ENCODE measurements around the gene REG3A.

The REG3A gene

GRCh38 chr2:79159653-79160052, at the start of gene REG3A:
TSS of gene REG3A (minus strand) at chr2:79159753. CDS start at chr2:79159405, 348 bp downstream.
- no peak within 1 kb of the TSS for H3K9ac ChIP-seq (ENCODE audit: low read length in 5 of 5)
- H3K36me3 ChIP-seq (ENCODE audit: control insufficient read depth in 5 of 5, insufficient read depth in 5 of 5, low read length in 5 of 5), result no peaks in the 10 kb centered on the region
- no peaks in the 10 kb centered on the region for H3K4me1 ChIP-seq (ENCODE audit: control insufficient read depth in 5 of 5, insufficient read depth in 5 of 5, low read length in 5 of 5)
- H3K4me3 ChIP-seq (ENCODE audit: low read depth in 1 of 5, low read length in 5 of 5), result no peak within 1 kb of the TSS
- no peak within 1 kb of the TSS for H3K27ac ChIP-seq (ENCODE audit: low read depth, low read length)
- H3K9me3 ChIP-seq (ENCODE audit: control insufficient read depth in 5 of 5, low read length in 5 of 5), result peaks cover 0 to 4% (median 3%) of the 10 kb centered on the region in 5 donors
- peaks cover 0 to 3% (median 0%) of the 10 kb centered on the region in 5 donors for H3K27me3 ChIP-seq (ENCODE audit: control insufficient read depth in 5 of 5, insufficient read depth in 4 of 5, low read length in 5 of 5)

GRCh38 chr2:79200762-79201161, 41.2 kb upstream of the REG3A start:
- H3K9ac ChIP-seq (ENCODE audit: low read length in 5 of 5), result no peak overlapping the region
- H3K27ac ChIP-seq (ENCODE audit: low read depth, low read length), result no peak overlapping the region
- H3K9me3 ChIP-seq (ENCODE audit: control insufficient read depth in 5 of 5, low read length in 5 of 5), result no peaks in the 10 kb centered on the region
- no peak overlapping the region for H3K4me3 ChIP-seq (ENCODE audit: low read depth in 1 of 5, low read length in 5 of 5)
- H3K27me3 ChIP-seq (ENCODE audit: control insufficient read depth in 5 of 5, insufficient read depth in 4 of 5, low read length in 5 of 5), result no peaks in the 10 kb centered on the region
- H3K36me3 ChIP-seq (ENCODE audit: control insufficient read depth in 5 of 5, insufficient read depth in 5 of 5, low read length in 5 of 5), result no peaks in the 10 kb centered on the region
- no peaks in the 10 kb centered on the region for H3K4me1 ChIP-seq (ENCODE audit: control insufficient read depth in 5 of 5, insufficient read depth in 5 of 5, low read length in 5 of 5)

- Histone ChIP-seq H3K27ac (ENCODE audit: low read depth, low read length) (no peak overlapping the region), H3K36me3 (ENCODE audit: control insufficient read depth in 5 of 5, insufficient read depth in 5 of 5, low read length in 5 of 5) (no peaks in the 10 kb centered on the region), H3K4me1 (ENCODE audit: control insufficient read depth in 5 of 5, insufficient read depth in 5 of 5, low read length in 5 of 5) (no peaks in the 10 kb centered on the region), H3K4me3 (ENCODE audit: low read depth in 1 of 5, low read length in 5 of 5) (no peak overlapping the region), H3K9me3 (ENCODE audit: control insufficient read depth in 5 of 5, low read length in 5 of 5) (no peaks in the 10 kb centered on the region), H3K27me3 (ENCODE audit: control insufficient read depth in 5 of 5, insufficient read depth in 4 of 5, low read length in 5 of 5) (no peaks in the 10 kb centered on the region), H3K9ac (ENCODE audit: low read length in 5 of 5) (no peak overlapping the region)
Measured at GRCh38 chr2:79191816-79192215, 32.3 kb upstream of the REG3A start.

GRCh38 chr2:79191081-79191480, 31.5 kb upstream of the REG3A start:
- H3K9ac ChIP-seq (ENCODE audit: low read length in 5 of 5), result no peak overlapping the region
- no peaks in the 10 kb centered on the region for H3K4me1 ChIP-seq (ENCODE audit: control insufficient read depth in 5 of 5, insufficient read depth in 5 of 5, low read length in 5 of 5)
- H3K27me3 ChIP-seq (ENCODE audit: control insufficient read depth in 5 of 5, insufficient read depth in 4 of 5, low read length in 5 of 5), result no peaks in the 10 kb centered on the region
- no peaks in the 10 kb centered on the region for H3K9me3 ChIP-seq (ENCODE audit: control insufficient read depth in 5 of 5, low read length in 5 of 5)
- no peak overlapping the region for H3K27ac ChIP-seq (ENCODE audit: low read depth, low read length)
- H3K36me3 ChIP-seq (ENCODE audit: control insufficient read depth in 5 of 5, insufficient read depth in 5 of 5, low read length in 5 of 5), result no peaks in the 10 kb centered on the region
- H3K4me3 ChIP-seq (ENCODE audit: low read depth in 1 of 5, low read length in 5 of 5), result no peak overlapping the region

GRCh38 chr2:79189465-79189864, 29.9 kb upstream of the REG3A start:
- Histone ChIP-seq H3K27ac (ENCODE audit: low read depth, low read length) (no peak overlapping the region), H3K9me3 (ENCODE audit: control insufficient read depth in 5 of 5, low read length in 5 of 5) (no peaks in the 10 kb centered on the region), H3K4me1 (ENCODE audit: control insufficient read depth in 5 of 5, insufficient read depth in 5 of 5, low read length in 5 of 5) (no peaks in the 10 kb centered on the region), H3K4me3 (ENCODE audit: low read depth in 1 of 5, low read length in 5 of 5) (no peak overlapping the region), H3K27me3 (ENCODE audit: control insufficient read depth in 5 of 5, insufficient read depth in 4 of 5, low read length in 5 of 5) (no peaks in the 10 kb centered on the region), H3K36me3 (ENCODE audit: control insufficient read depth in 5 of 5, insufficient read depth in 5 of 5, low read length in 5 of 5) (no peaks in the 10 kb centered on the region), H3K9ac (ENCODE audit: low read length in 5 of 5) (no peak overlapping the region)

- no peaks in the 10 kb centered on the region for H3K4me1 ChIP-seq (ENCODE audit: control insufficient read depth in 5 of 5, insufficient read depth in 5 of 5, low read length in 5 of 5)
- H3K9ac ChIP-seq (ENCODE audit: low read length in 5 of 5), result no peak overlapping the region
- H3K4me3 ChIP-seq (ENCODE audit: low read depth in 1 of 5, low read length in 5 of 5), result no peak overlapping the region
- peaks cover 2 to 9% (median 4%) of the 10 kb centered on the region in 5 donors for H3K9me3 ChIP-seq (ENCODE audit: control insufficient read depth in 5 of 5, low read length in 5 of 5)
- H3K36me3 ChIP-seq (ENCODE audit: control insufficient read depth in 5 of 5, insufficient read depth in 5 of 5, low read length in 5 of 5), result no peaks in the 10 kb centered on the region
- no peaks in the 10 kb centered on the region for H3K27me3 ChIP-seq (ENCODE audit: control insufficient read depth in 5 of 5, insufficient read depth in 4 of 5, low read length in 5 of 5)
- no peak overlapping the region for H3K27ac ChIP-seq (ENCODE audit: low read depth, low read length)
Measured at GRCh38 chr2:79181617-79182016, 22.1 kb upstream of the REG3A start.

- H3K4me3 ChIP-seq (ENCODE audit: low read depth in 1 of 5, low read length in 5 of 5), result no peak overlapping the region
- no peak overlapping the region for H3K9ac ChIP-seq (ENCODE audit: low read length in 5 of 5)
- H3K27ac ChIP-seq (ENCODE audit: low read depth, low read length), result no peak overlapping the region
Measured at GRCh38 chr2:79180092-79180491, 20.5 kb upstream of the REG3A start.

GRCh38 chr2:79179036-79179435, 19.5 kb upstream of the REG3A start:
- Histone ChIP-seq H3K9ac (ENCODE audit: low read length in 5 of 5) (no peak overlapping the region), H3K9me3 (ENCODE audit: control insufficient read depth in 5 of 5, low read length in 5 of 5) (peaks cover 2 to 9% (median 4%) of the 10 kb centered on the region in 5 donors), H3K27me3 (ENCODE audit: control insufficient read depth in 5 of 5, insufficient read depth in 4 of 5, low read length in 5 of 5) (no peaks in the 10 kb centered on the region), H3K4me1 (ENCODE audit: control insufficient read depth in 5 of 5, insufficient read depth in 5 of 5, low read length in 5 of 5) (no peaks in the 10 kb centered on the region), H3K36me3 (ENCODE audit: control insufficient read depth in 5 of 5, insufficient read depth in 5 of 5, low read length in 5 of 5) (no peaks in the 10 kb centered on the region), H3K27ac (ENCODE audit: low read depth, low read length) (no peak overlapping the region), H3K4me3 (ENCODE audit: low read depth in 1 of 5, low read length in 5 of 5) (no peak overlapping the region)

More at GRCh38 chr2:79180092-79180491, 20.5 kb upstream of the REG3A start:
- Histone ChIP-seq H3K4me1 (ENCODE audit: control insufficient read depth in 5 of 5, insufficient read depth in 5 of 5, low read length in 5 of 5) (no peaks in the 10 kb centered on the region), H3K27me3 (ENCODE audit: control insufficient read depth in 5 of 5, insufficient read depth in 4 of 5, low read length in 5 of 5) (no peaks in the 10 kb centered on the region), H3K9me3 (ENCODE audit: control insufficient read depth in 5 of 5, low read length in 5 of 5) (peaks cover 2 to 9% (median 4%) of the 10 kb centered on the region in 5 donors), H3K36me3 (ENCODE audit: control insufficient read depth in 5 of 5, insufficient read depth in 5 of 5, low read length in 5 of 5) (no peaks in the 10 kb centered on the region)

GRCh38 chr2:79178076-79178674, 18.6 kb upstream of the REG3A start:
- Histone ChIP-seq H3K27ac (ENCODE audit: low read depth, low read length) (no peak overlapping the region), H3K9me3 (ENCODE audit: control insufficient read depth in 5 of 5, low read length in 5 of 5) (peaks cover 2 to 9% (median 4%) of the 10 kb centered on the region in 5 donors), H3K4me3 (ENCODE audit: low read depth in 1 of 5, low read length in 5 of 5) (no peak overlapping the region), H3K27me3 (ENCODE audit: control insufficient read depth in 5 of 5, insufficient read depth in 4 of 5, low read length in 5 of 5) (no peaks in the 10 kb centered on the region), H3K36me3 (ENCODE audit: control insufficient read depth in 5 of 5, insufficient read depth in 5 of 5, low read length in 5 of 5) (no peaks in the 10 kb centered on the region), H3K9ac (ENCODE audit: low read length in 5 of 5) (no peak overlapping the region), H3K4me1 (ENCODE audit: control insufficient read depth in 5 of 5, insufficient read depth in 5 of 5, low read length in 5 of 5) (no peaks in the 10 kb centered on the region)

GRCh38 chr2:79171348-79171958, 11.9 kb upstream of the REG3A start:
- no peaks in the 10 kb centered on the region for H3K9me3 ChIP-seq (ENCODE audit: control insufficient read depth in 5 of 5, low read length in 5 of 5)
- H3K4me1 ChIP-seq (ENCODE audit: control insufficient read depth in 5 of 5, insufficient read depth in 5 of 5, low read length in 5 of 5), result no peaks in the 10 kb centered on the region
- no peaks in the 10 kb centered on the region for H3K36me3 ChIP-seq (ENCODE audit: control insufficient read depth in 5 of 5, insufficient read depth in 5 of 5, low read length in 5 of 5)
- H3K27me3 ChIP-seq (ENCODE audit: control insufficient read depth in 5 of 5, insufficient read depth in 4 of 5, low read length in 5 of 5), result no peaks in the 10 kb centered on the region
- H3K4me3 ChIP-seq (ENCODE audit: low read depth in 1 of 5, low read length in 5 of 5), result no peak overlapping the region
- H3K27ac ChIP-seq (ENCODE audit: low read depth, low read length), result no peak overlapping the region
- no peak overlapping the region for H3K9ac ChIP-seq (ENCODE audit: low read length in 5 of 5)

All from subcutaneous abdominal adipose tissue (tissue), 5 donors.